Peyer's patch (tissue), 4 donors: ENCODE measurements around the gene PRDX6.

Experiments
- POLR2A ChIP-seq, 2 donors: fragments of 450-650 bp; IDR thresholded peaks; one replicate each; pipeline ENCODE4 v1.5.1; 2017; ENCODE audit warnings: antibody characterized with exemption in 2 of 2, mild to moderate bottlenecking in 2 of 2, moderate library complexity in 2 of 2
- TF ChIP-seq, protein P1 (sequence below), 6 experiments: fragments of 450-650 bp in 4 of 6; fragments of 200-600 bp in 2 of 6; sonication (generic) in 1 of 6; IDR thresholded peaks; one replicate each; pipeline ENCODE4 v1.5.1; 2017 to 2019; ENCODE audit warnings: antibody characterized with exemption in 6 of 6, mild to moderate bottlenecking in 3 of 6, moderate library complexity in 1 of 6

GRCh38 chr1:173508541-173508940 is 31.4 kb downstream of the PRDX6 start:
- TF ChIP-seq, protein P1, sequence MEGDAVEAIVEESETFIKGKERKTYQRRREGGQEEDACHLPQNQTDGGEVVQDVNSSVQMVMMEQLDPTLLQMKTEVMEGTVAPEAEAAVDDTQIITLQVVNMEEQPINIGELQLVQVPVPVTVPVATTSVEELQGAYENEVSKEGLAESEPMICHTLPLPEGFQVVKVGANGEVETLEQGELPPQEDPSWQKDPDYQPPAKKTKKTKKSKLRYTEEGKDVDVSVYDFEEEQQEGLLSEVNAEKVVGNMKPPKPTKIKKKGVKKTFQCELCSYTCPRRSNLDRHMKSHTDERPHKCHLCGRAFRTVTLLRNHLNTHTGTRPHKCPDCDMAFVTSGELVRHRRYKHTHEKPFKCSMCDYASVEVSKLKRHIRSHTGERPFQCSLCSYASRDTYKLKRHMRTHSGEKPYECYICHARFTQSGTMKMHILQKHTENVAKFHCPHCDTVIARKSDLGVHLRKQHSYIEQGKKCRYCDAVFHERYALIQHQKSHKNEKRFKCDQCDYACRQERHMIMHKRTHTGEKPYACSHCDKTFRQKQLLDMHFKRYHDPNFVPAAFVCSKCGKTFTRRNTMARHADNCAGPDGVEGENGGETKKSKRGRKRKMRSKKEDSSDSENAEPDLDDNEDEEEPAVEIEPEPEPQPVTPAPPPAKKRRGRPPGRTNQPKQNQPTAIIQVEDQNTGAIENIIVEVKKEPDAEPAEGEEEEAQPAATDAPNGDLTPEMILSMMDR (IDR thresholded peaks at IDR 0.05) = no peak
- TF ChIP-seq POLR2A (IDR thresholded peaks at IDR 0.05) = no peak
